ENCODE data around the gene FAM221A. TPM values are rescaled to one million over a fixed set of nuclear protein-coding genes. Genes with fewer than 3 reads are reported as not detected.

The FAM221A gene
- total RNA-seq, 1 donor from 2014 or later = 13.4 TPM

DNA sequence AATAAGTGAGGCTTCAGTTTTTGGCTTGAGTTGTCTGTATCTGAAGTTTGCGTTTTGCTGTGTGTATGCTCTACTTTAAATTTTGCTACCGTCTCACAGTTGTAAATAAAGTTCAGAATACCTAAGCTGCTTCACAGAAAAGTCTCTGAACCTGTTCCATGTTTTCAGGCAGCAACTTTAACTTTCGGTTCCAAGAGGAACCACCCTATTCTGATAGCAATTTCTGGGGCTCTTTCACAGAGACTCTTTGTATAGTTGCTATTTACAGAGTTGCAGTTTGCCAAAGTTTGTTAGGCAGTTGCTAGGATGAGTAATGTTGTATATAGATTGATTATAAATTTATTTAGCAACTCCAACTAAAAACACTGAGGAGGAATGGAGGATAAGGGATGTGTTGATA is 5.7 kb downstream of the FAM221A start:
- no peak overlapping the region for H3K4me3 ChIP-seq (ENCODE audit: low read depth, low read length)
- TF ChIP-seq CTCF (conservative IDR thresholded peaks at IDR 0.05; ENCODE audit: low read depth, low read length) = no peak
- no peak for DNase-seq (ENCODE audit: low read depth)

DNA sequence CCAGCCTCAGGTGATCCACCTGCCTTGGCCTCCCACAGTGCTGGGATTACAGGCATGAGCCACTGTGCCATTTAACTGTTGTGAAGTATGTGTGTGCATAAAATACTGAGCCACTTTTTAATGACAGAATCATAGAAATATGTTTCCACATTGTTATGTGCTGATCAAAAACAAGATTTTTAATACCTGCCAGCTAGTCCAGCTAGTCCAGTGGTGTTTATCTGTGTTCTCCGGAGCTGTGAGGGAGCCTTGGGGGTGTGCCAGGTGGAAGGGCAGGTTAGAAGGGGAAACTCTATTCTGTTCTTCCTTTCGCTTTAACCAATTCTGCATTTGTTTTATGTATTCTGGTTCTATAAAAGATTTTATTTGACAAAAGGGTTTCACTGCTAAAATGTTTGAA is 7.0 kb downstream of the FAM221A start:
- TF ChIP-seq CTCF (conservative IDR thresholded peaks at IDR 0.05; ENCODE audit: low read depth, low read length) = no peak
- no peak overlapping the region for H3K4me3 ChIP-seq (ENCODE audit: low read depth, low read length)
- DNase-seq (ENCODE audit: low read depth) = no peak

GRCh38 chr7:23689165-23689564 is 9.2 kb downstream of the FAM221A start:
- DNase-seq (ENCODE audit: low read depth) = no peak

DNA sequence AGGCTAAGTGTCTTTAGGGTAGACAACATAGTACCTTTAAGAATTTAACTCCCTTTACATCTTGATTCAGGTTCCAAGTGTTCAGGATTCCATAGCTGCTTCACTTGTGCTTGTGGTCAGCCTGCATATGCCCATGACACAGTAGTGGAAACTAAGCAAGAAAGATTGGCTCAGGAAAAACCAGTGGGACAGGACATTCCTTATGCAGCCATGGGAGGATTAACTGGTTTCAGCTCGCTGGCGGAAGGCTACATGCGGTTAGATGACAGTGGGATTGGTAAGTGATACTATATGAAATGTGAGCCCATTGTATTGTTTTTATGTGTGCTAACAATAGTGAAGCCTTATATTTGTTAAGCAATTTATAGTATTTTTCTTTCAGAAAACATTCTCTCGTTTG is 11.3 kb downstream of the FAM221A start:
- no peak overlapping the region for H3K4me3 ChIP-seq (ENCODE audit: low read depth, low read length)
- no peak for DNase-seq (ENCODE audit: low read depth)
- TF ChIP-seq CTCF (conservative IDR thresholded peaks at IDR 0.05; ENCODE audit: low read depth, low read length) = no peak

More at GRCh38 chr7:23689165-23689564, 9.2 kb downstream of the FAM221A start:
- no peak for TF ChIP-seq CTCF (conservative IDR thresholded peaks at IDR 0.05; ENCODE audit: low read depth, low read length)
- H3K4me3 ChIP-seq (ENCODE audit: low read depth, low read length) = no peak overlapping the region

DNA sequence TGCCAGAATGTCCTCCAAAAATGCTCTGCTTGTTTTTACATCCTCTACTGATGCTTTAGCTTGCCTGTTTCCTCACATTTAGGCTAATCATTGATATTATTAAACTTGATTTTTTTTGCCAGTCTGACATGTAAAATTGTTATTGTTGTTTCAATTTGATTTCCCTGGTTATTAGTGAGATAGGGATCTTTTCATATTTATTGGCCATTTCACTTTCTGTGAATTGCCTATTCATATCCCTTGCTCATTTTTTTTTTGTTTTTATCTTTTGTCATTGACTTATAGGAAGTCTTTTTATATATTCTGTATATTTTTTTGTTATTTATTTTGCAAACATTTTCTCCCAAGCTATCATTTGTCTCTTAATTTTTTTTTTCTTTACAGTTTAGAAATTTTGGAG is 13.2 kb downstream of the FAM221A start:
- DNase-seq (ENCODE audit: low read depth) = no peak
- H3K4me3 ChIP-seq (ENCODE audit: low read depth, low read length) = no peak overlapping the region
- TF ChIP-seq CTCF (conservative IDR thresholded peaks at IDR 0.05; ENCODE audit: low read depth, low read length) = no peak

DNA sequence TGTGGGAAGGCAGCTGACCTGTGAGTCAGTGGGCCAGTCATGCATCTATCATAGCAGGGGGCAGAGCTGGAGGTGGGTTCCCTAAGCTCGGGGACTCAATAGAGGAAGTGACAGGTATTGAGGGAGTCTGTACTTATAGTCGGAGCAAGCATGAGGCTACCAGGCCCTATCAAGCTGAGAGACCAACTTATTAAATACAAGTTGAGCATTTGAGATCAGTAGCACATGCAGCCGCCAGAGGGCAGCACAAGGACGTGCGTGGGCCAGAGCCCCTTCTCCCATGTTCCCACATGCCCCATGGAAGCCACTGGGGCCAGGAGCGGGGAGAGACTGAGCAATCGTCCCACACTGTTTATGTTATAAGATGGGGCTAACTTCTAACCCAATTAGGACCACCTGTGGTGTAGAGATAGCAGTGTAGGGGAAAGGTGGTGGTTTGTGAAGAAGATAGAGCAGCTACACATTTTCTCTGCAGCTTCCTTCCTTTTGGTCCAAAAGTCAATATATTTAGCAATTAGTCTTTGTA is 17.0 kb downstream of the FAM221A start:
- H3K4me3 ChIP-seq (ENCODE audit: low read depth, low read length) = no peak overlapping the region
- TF ChIP-seq CTCF (conservative IDR thresholded peaks at IDR 0.05; ENCODE audit: low read depth, low read length) = peak; percentile 66
- DNase-seq (ENCODE audit: low read depth) = no peak

DNA sequence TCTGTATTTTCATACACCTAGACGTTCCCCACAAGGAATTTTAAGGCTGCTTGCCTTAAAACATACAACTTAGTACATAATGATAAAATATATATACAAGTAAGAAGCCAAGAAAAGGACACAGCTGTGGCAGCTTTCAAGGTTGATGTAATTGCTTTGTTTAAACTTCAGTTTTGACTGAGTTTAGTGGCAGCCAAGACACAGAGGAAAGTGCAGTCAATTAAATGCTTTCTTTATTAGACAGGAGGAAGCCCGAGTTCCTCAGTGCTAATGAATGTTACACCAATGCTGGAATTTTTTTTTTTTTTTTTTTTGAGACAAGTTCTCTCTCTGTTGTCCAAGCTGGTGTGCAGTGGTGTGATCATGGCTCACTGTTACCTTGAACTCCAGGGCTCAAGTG is 18.8 kb downstream of the FAM221A start:
- TF ChIP-seq CTCF (conservative IDR thresholded peaks at IDR 0.05; ENCODE audit: low read depth, low read length) = no peak
- H3K4me3 ChIP-seq (ENCODE audit: low read depth, low read length) = no peak overlapping the region
- no peak for DNase-seq (ENCODE audit: low read depth)

All from epithelial cell of proximal tubule (primary cell).